ENCODE results near the gene IL1RAPL1.

The IL1RAPL1 gene

GRCh38 chrX:29043746-29044145, 456.5 kb downstream of the IL1RAPL1 start:
- no peak overlapping the region for H3K27ac Mint-ChIP-seq
- no peak for DNase-seq
- H3K9me3 Mint-ChIP-seq: no peaks in the 10 kb centered on the region
- no peaks in the 10 kb centered on the region for H3K4me1 Mint-ChIP-seq
- no peaks in the 10 kb centered on the region for H3K27me3 Mint-ChIP-seq (ENCODE audit: low read depth, poor library complexity)
- H3K36me3 Mint-ChIP-seq (ENCODE audit: low read depth): no peaks in the 10 kb centered on the region
- no peak overlapping the region for H3K4me3 Mint-ChIP-seq
- TF ChIP-seq CTCF (IDR thresholded peaks at IDR 0.05): no peak

- no peak overlapping the region for H3K27ac Mint-ChIP-seq
- no peaks in the 10 kb centered on the region for H3K36me3 Mint-ChIP-seq (ENCODE audit: low read depth)
- no peaks in the 10 kb centered on the region for H3K4me1 Mint-ChIP-seq
- no peak overlapping the region for H3K4me3 Mint-ChIP-seq
- no peaks in the 10 kb centered on the region for H3K27me3 Mint-ChIP-seq (ENCODE audit: low read depth, poor library complexity)
- DNase-seq: no peak
- TF ChIP-seq CTCF (IDR thresholded peaks at IDR 0.05): no peak
- no peaks in the 10 kb centered on the region for H3K9me3 Mint-ChIP-seq
Measured at GRCh38 chrX:29044423-29045184, 457.4 kb downstream of the IL1RAPL1 start.

- TF ChIP-seq CTCF (IDR thresholded peaks at IDR 0.05): no peak
- Mint-ChIP-seq H3K36me3 (ENCODE audit: low read depth) (no peaks in the 10 kb centered on the region), H3K9me3 (peaks cover 6% of the 10 kb centered on the region), H3K27ac (no peak overlapping the region), H3K4me1 (no peaks in the 10 kb centered on the region), H3K27me3 (ENCODE audit: low read depth, poor library complexity) (no peaks in the 10 kb centered on the region), H3K4me3 (no peak overlapping the region)
- DNase-seq: no peak
Measured at GRCh38 chrX:29065477-29065876, 478.2 kb downstream of the IL1RAPL1 start.

GRCh38 chrX:29066516-29066915, 479.3 kb downstream of the IL1RAPL1 start:
- DNase-seq: no peak
- H3K27ac Mint-ChIP-seq: no peak overlapping the region
- H3K36me3 Mint-ChIP-seq (ENCODE audit: low read depth): no peaks in the 10 kb centered on the region
- H3K9me3 Mint-ChIP-seq: peaks cover 6% of the 10 kb centered on the region
- no peak for TF ChIP-seq CTCF (IDR thresholded peaks at IDR 0.05)
- no peaks in the 10 kb centered on the region for H3K4me1 Mint-ChIP-seq
- no peaks in the 10 kb centered on the region for H3K27me3 Mint-ChIP-seq (ENCODE audit: low read depth, poor library complexity)
- H3K4me3 Mint-ChIP-seq: no peak overlapping the region

GRCh38 chrX:29067351-29067750, 480.1 kb downstream of the IL1RAPL1 start:
- Mint-ChIP-seq H3K27me3 (ENCODE audit: low read depth, poor library complexity) (no peaks in the 10 kb centered on the region), H3K27ac (no peak overlapping the region), H3K4me1 (no peaks in the 10 kb centered on the region), H3K36me3 (ENCODE audit: low read depth) (no peaks in the 10 kb centered on the region), H3K9me3 (peaks cover 6% of the 10 kb centered on the region), H3K4me3 (no peak overlapping the region)
- TF ChIP-seq CTCF (IDR thresholded peaks at IDR 0.05): no peak
- no peak for DNase-seq
